IPS-18c (cell line): Measurements from ENCODE around the gene AQP12B.
"Not testable (repeated sequence)": the region's sequence is repeated elsewhere in the genome, so short reads cannot be mapped to it uniquely, and the experiment has no call there.

ENCODE experiments used
- H3K4me3 ChIP-seq: 2 replicates; pipeline ENCODE4 v1.7.0; 2013; ENCODE audit warnings: low read depth, mild to moderate bottlenecking, low read length, moderate library complexity; ENCODE audit not compliant: insufficient read depth
- H3K9me3 ChIP-seq: one replicate; pipeline ENCODE4 v1.6.1; 2013; ENCODE audit warnings: mild to moderate bottlenecking, low read length, moderate library complexity; ENCODE audit not compliant: control insufficient read depth, insufficient read depth

AQP12B gene

GRCh38 chr2:240682431-240683224 is at the start of gene AQP12B:
TSS of gene AQP12B (minus strand) at chr2:240682885. CDS start at chr2:240682837, 48 bp downstream.
- H3K9me3 ChIP-seq, H3K4me3 ChIP-seq: not testable (repeated sequence)

GRCh38 chr2:240732184-240732583 is 49.5 kb upstream of the AQP12B start:
- Histone ChIP-seq H3K9me3 (no peaks in the 10 kb centered on the region), H3K4me3 (no peak overlapping the region)

GRCh38 chr2:240731178-240731545 is 48.5 kb upstream of the AQP12B start:
- no peaks in the 10 kb centered on the region for H3K9me3 ChIP-seq
- no peak overlapping the region for H3K4me3 ChIP-seq

GRCh38 chr2:240730501-240731177 is 48.0 kb upstream of the AQP12B start:
- no peak overlapping the region for H3K4me3 ChIP-seq
- no peaks in the 10 kb centered on the region for H3K9me3 ChIP-seq

- no peaks in the 10 kb centered on the region for H3K9me3 ChIP-seq
- no peak overlapping the region for H3K4me3 ChIP-seq
Observed at GRCh38 chr2:240728827-240729226, 46.1 kb upstream of the AQP12B start.

GRCh38 chr2:240728361-240728760 is 45.7 kb upstream of the AQP12B start:
- Histone ChIP-seq H3K9me3 (no peaks in the 10 kb centered on the region), H3K4me3 (no peak overlapping the region)

GRCh38 chr2:240727913-240728312 is 45.2 kb upstream of the AQP12B start:
- H3K4me3 ChIP-seq: no peak overlapping the region
- H3K9me3 ChIP-seq: no peaks in the 10 kb centered on the region

GRCh38 chr2:240727439-240727838 is 44.8 kb upstream of the AQP12B start:
- H3K9me3 ChIP-seq: no peaks in the 10 kb centered on the region
- no peak overlapping the region for H3K4me3 ChIP-seq

- H3K4me3 ChIP-seq: no peak overlapping the region
- no peaks in the 10 kb centered on the region for H3K9me3 ChIP-seq
Observed at GRCh38 chr2:240726876-240727275, 44.2 kb upstream of the AQP12B start.

- Histone ChIP-seq H3K4me3 (no peak overlapping the region), H3K9me3 (no peaks in the 10 kb centered on the region)
Observed at GRCh38 chr2:240725671-240726070, 43.0 kb upstream of the AQP12B start.

- H3K9me3 ChIP-seq: no peaks in the 10 kb centered on the region
- no peak overlapping the region for H3K4me3 ChIP-seq
Observed at GRCh38 chr2:240725266-240725665, 42.6 kb upstream of the AQP12B start.

GRCh38 chr2:240724431-240724830 is 41.7 kb upstream of the AQP12B start:
- H3K4me3 ChIP-seq: no peak overlapping the region

GRCh38 chr2:240723851-240724250 is 41.2 kb upstream of the AQP12B start:
- Histone ChIP-seq H3K4me3 (no peak overlapping the region), H3K9me3 (no peaks in the 10 kb centered on the region)

More at GRCh38 chr2:240724431-240724830, 41.7 kb upstream of the AQP12B start:
- H3K9me3 ChIP-seq: no peaks in the 10 kb centered on the region

GRCh38 chr2:240722796-240723735 is 40.4 kb upstream of the AQP12B start:
- Histone ChIP-seq H3K9me3 (no peaks in the 10 kb centered on the region), H3K4me3 (no peak overlapping the region)

- Histone ChIP-seq H3K9me3 (no peaks in the 10 kb centered on the region), H3K4me3 (no peak overlapping the region)
Observed at GRCh38 chr2:240722376-240722775, 39.7 kb upstream of the AQP12B start.

- Histone ChIP-seq H3K9me3 (no peaks in the 10 kb centered on the region), H3K4me3 (no peak overlapping the region)
Observed at GRCh38 chr2:240721596-240722180, 39.0 kb upstream of the AQP12B start.
